ENCODE data around the gene LRRC55.

- TF ChIP-seq CTCF (conservative IDR thresholded peaks at IDR 0.05): no peak
- no peak for TF ChIP-seq ZFX (IDR thresholded peaks at IDR 0.05)
These were observed 47.5 kb upstream of the LRRC55 start for GRCh38 chr11:57134284-57134683.
